ENCODE measurements around the gene STAT5A. TPM values are rescaled to one million over a fixed set of nuclear protein-coding genes. Genes with fewer than 3 reads are reported as not detected.
"Not testable (repeated sequence)": the region's sequence is repeated elsewhere in the genome, so short reads cannot be mapped to it uniquely, and the experiment has no call there.

The STAT5A gene
- total RNA-seq, 1 experiment from 2014 or later, result 6.6 TPM

GRCh38 chr17:42316755-42317154 is 28.5 kb downstream of the STAT5A start:
- TF ChIP-seq ATF1 (CRISPR knock-in tag; IDR thresholded peaks at IDR 0.05) (no peak), GABPB1 (CRISPR knock-in tag; IDR thresholded peaks at IDR 0.05) (no peak), IRF1 (CRISPR knock-in tag; IDR thresholded peaks at IDR 0.05) (no peak), FOXP4 (CRISPR knock-in tag; IDR thresholded peaks at IDR 0.05) (no peak), NFE2L1 (CRISPR knock-in tag; IDR thresholded peaks at IDR 0.05) (no peak)
- TF ChIP-seq, protein P1, sequence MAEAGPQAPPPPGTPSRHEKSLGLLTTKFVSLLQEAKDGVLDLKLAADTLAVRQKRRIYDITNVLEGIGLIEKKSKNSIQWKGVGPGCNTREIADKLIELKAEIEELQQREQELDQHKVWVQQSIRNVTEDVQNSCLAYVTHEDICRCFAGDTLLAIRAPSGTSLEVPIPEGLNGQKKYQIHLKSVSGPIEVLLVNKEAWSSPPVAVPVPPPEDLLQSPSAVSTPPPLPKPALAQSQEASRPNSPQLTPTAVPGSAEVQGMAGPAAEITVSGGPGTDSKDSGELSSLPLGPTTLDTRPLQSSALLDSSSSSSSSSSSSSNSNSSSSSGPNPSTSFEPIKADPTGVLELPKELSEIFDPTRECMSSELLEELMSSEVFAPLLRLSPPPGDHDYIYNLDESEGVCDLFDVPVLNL (CRISPR knock-in tag; IDR thresholded peaks at IDR 0.05; ENCODE audit: borderline replicate concordance, low read depth), result no peak
- TF ChIP-seq, protein P2, sequence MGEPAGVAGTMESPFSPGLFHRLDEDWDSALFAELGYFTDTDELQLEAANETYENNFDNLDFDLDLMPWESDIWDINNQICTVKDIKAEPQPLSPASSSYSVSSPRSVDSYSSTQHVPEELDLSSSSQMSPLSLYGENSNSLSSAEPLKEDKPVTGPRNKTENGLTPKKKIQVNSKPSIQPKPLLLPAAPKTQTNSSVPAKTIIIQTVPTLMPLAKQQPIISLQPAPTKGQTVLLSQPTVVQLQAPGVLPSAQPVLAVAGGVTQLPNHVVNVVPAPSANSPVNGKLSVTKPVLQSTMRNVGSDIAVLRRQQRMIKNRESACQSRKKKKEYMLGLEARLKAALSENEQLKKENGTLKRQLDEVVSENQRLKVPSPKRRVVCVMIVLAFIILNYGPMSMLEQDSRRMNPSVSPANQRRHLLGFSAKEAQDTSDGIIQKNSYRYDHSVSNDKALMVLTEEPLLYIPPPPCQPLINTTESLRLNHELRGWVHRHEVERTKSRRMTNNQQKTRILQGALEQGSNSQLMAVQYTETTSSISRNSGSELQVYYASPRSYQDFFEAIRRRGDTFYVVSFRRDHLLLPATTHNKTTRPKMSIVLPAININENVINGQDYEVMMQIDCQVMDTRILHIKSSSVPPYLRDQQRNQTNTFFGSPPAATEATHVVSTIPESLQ (CRISPR knock-in tag; IDR thresholded peaks at IDR 0.05), result no peak
- Mint-ChIP-seq H3K36me3 (peaks cover 46% of the 10 kb centered on the region), H3K27ac (no peak overlapping the region), H3K9me3 (no peaks in the 10 kb centered on the region), H3K4me1 (peaks cover 21% of the 10 kb centered on the region), H3K4me3 (no peak overlapping the region), H3K27me3 (ENCODE audit: low read depth) (no peaks in the 10 kb centered on the region)
- DNase-seq (ENCODE audit: low spot score) (no peak), ATAC-seq (no peak)
- ChIA-PET POLR2A (no interaction called here), CTCF (interaction anchor here (0.6 to 12.3 kb wide), 5 partner anchors 12 to 128 kb away, joined by 3 to 196 read pairs (median 5); no protein-coding TSS in a partner anchor)

GRCh38 chr17:42317266-42317845 is 29.1 kb downstream of the STAT5A start:
- ChIA-PET POLR2A (no interaction called here), CTCF (interaction anchor here (0.6 to 12.3 kb wide), 4 partner anchors 12 to 200 kb away, joined by 3 to 196 read pairs (median 6); no protein-coding TSS in a partner anchor)
- no peaks in the 10 kb centered on the region for H3K9me3 Mint-ChIP-seq
- H3K27ac Mint-ChIP-seq, result peak overlapping the region; percentile 7; the same call in 1 of the 2 replicates
- ATAC-seq (no peak), DNase-seq (ENCODE audit: low spot score) (no peak)
- peaks cover 52% of the 10 kb centered on the region for H3K36me3 Mint-ChIP-seq
- H3K27me3 Mint-ChIP-seq (ENCODE audit: low read depth), result no peaks in the 10 kb centered on the region
- no peak overlapping the region for H3K4me3 Mint-ChIP-seq
- peaks cover 18% of the 10 kb centered on the region for H3K4me1 Mint-ChIP-seq
- TF ChIP-seq, protein P2 (CRISPR knock-in tag; IDR thresholded peaks at IDR 0.05), result no peak
- TF ChIP-seq, protein P3, sequence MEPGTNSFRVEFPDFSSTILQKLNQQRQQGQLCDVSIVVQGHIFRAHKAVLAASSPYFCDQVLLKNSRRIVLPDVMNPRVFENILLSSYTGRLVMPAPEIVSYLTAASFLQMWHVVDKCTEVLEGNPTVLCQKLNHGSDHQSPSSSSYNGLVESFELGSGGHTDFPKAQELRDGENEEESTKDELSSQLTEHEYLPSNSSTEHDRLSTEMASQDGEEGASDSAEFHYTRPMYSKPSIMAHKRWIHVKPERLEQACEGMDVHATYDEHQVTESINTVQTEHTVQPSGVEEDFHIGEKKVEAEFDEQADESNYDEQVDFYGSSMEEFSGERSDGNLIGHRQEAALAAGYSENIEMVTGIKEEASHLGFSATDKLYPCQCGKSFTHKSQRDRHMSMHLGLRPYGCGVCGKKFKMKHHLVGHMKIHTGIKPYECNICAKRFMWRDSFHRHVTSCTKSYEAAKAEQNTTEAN (CRISPR knock-in tag; IDR thresholded peaks at IDR 0.05), result no peak
- TF ChIP-seq SMAD4 (CRISPR knock-in tag; IDR thresholded peaks at IDR 0.05) (no peak), HMGA2 (CRISPR knock-in tag; IDR thresholded peaks at IDR 0.05) (no peak), CBFB (CRISPR knock-in tag; IDR thresholded peaks at IDR 0.05; ENCODE audit: low read depth) (no peak)
- TF ChIP-seq, protein P4, sequence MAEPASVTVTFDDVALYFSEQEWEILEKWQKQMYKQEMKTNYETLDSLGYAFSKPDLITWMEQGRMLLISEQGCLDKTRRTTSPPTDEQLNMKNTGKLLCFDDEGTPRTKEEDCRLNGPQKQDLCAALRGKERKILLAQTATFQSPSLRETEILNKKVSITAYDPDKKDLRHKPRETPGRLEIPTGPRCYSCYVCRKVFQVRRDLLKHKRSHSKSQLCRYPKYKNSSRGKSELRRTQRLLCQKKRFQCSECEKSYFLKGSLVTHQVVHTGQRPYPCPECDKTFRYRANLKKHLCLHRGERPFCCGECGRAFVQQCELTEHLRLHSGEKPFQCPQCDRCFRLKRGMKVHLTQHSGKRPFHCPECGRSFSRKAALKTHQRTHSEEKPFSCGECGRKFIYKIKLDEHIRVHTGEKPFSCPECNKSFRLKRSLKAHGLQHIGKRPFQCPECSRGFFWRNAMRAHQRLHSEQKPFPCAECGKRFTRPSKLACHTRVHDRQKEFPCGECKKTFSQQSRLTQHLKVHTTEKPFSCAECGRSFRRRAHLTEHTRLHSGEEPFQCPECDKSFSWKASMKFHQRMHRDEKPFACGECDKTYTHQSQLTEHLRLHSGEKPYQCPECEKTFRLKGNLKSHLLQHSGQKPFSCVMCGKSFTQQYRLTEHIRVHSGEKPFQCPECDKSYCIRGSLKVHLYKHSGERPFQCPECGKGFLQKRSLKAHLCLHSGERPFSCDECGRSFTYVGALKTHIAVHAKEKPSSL (CRISPR knock-in tag; conservative IDR thresholded peaks at IDR 0.05), result no peak

DNA sequence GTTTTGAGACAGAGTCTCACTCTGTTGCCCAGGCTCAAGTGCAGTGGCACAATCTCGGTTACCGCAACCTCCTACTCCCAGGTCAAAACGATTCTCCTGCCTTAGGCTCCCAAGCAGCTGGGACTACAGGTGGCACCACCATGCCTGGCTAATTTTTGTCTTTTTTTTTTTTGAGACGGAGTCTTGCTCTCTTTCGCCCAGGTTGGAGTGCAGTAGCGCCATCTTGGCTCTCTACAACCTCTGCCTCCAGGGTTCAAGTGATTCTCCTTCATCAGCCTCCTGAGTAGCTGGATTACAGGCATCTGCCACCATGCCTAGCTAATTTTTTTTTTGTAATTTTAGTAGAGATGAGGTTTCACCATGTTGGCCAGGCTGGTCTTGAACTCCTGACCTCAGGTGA is 29.7 kb downstream of the STAT5A start:
- DNase-seq (ENCODE audit: low spot score); POLR2A ChIA-PET; H3K4me3 Mint-ChIP-seq; H3K27ac Mint-ChIP-seq; ATAC-seq; H3K27me3 Mint-ChIP-seq (ENCODE audit: low read depth); H3K9me3 Mint-ChIP-seq: not testable (repeated sequence)
- Mint-ChIP-seq H3K4me1 (peaks cover 19% of the 10 kb centered on the region), H3K36me3 (peaks cover 57% of the 10 kb centered on the region)
- CTCF ChIA-PET, result interaction anchor here (1.7 to 12.3 kb wide), 2 partner anchors 87 to 200 kb away, joined by 6 to 196 read pairs; no protein-coding TSS in a partner anchor

Measured in WTC11 (cell line).